HepG2 (cell line): Measurements from ENCODE around the gene CCDC18. TPM values are rescaled to one million over a fixed set of nuclear protein-coding genes. Genes with fewer than 3 reads are reported as not detected.

Experiments
- ATF7-NPFF ChIP-seq: sonication (generic); formaldehyde crosslinking; IDR thresholded peaks from 2 replicates; pipeline ENCODE4 v1.8.1; 2023; ENCODE audit warnings: mild to moderate bottlenecking, low read depth, missing genetic modification reagents, moderate library complexity
- GLI4 ChIP-seq: sonication (generic); formaldehyde crosslinking; IDR thresholded peaks from 2 replicates; pipeline ENCODE4 v1.5.1; 2020; ENCODE audit warnings: missing genetic modification reagents, mild to moderate bottlenecking, moderate library complexity, borderline replicate concordance
- HOXD1 ChIP-seq: sonication (generic); formaldehyde crosslinking; IDR thresholded peaks from 2 replicates; pipeline ENCODE4 v1.5.0; 2020; ENCODE audit warnings: missing genetic modification reagents
- JUND ChIP-seq: sonication (generic); formaldehyde crosslinking; IDR thresholded peaks from 2 replicates; pipeline ENCODE4 v1.8.0; 2022; ENCODE audit warnings: mild to moderate bottlenecking, missing genetic modification reagents
- KDM4B ChIP-seq: sonication (generic); formaldehyde crosslinking; IDR thresholded peaks from 2 replicates; pipeline ENCODE4 v1.4.0; 2020; ENCODE audit warnings: missing genetic modification reagents
- NBN ChIP-seq: fragments of 450-650 bp; conservative IDR thresholded peaks from 2 replicates; pipeline ENCODE4 v1.6.1; 2017
- NFIC ChIP-seq: IDR thresholded peaks from 2 replicates; pipeline ENCODE4 v1.6.1; 2012; ENCODE audit warnings: mild to moderate bottlenecking, low read length, inconsistent platforms
- SALL1 ChIP-seq: sonication (generic); formaldehyde crosslinking; IDR thresholded peaks from 2 replicates; pipeline ENCODE4 v1.8.0; 2022; ENCODE audit warnings: mild to moderate bottlenecking, missing genetic modification reagents
- ZNF546 ChIP-seq: sonication (generic); formaldehyde crosslinking; conservative IDR thresholded peaks from 2 replicates; pipeline ENCODE4 v1.8.1; 2023; ENCODE audit warnings: mild to moderate bottlenecking, missing genetic modification reagents
- polyA plus RNA-seq, 8 experiments: library from polyadenylated mRNA; depleted of rRNA in 3 of 8; stranded (reverse) in 7 of 8; unstranded in 1 of 8; fragments of >200 nt; fragmentation: Illumina TruSeq in 4 of 8; extraction: Trizol in 4 of 8; gene quantifications; 2 replicates each; pipeline versions ENCODE4 v1.2.1 to v1.2.3, GENCODE V29; 2011 to 2016; ENCODE audit warnings: low read depth in 4 of 8, missing spikeins in 1 of 8, mixed read lengths in 1 of 8; ENCODE audit not compliant: insufficient read depth in 1 of 8
- total RNA-seq, 5 experiments: library from RNA; depleted of rRNA; stranded (reverse); fragments of >200 nt; fragmentation: Illumina TruSeq; extraction: Trizol; gene quantifications; 2 replicates each; pipeline ENCODE4 v1.2.3, GENCODE V29; 2016; ENCODE audit warnings: low read depth in 1 of 5
- TF ChIP-seq, protein P1 (sequence below): IDR thresholded peaks from 2 replicates; pipeline ENCODE4 v1.6.1; 2012; ENCODE audit warnings: low read depth, low read length, improper control_type of control experiment
- TF ChIP-seq, protein P2 (sequence below): IDR thresholded peaks from 2 replicates; pipeline ENCODE4 v1.6.1; 2016
- TF ChIP-seq, protein P3 (sequence below): sonication (generic); formaldehyde crosslinking; IDR thresholded peaks from 2 replicates; pipeline ENCODE4 v1.5.0; 2020; ENCODE audit warnings: mild to moderate bottlenecking, missing genetic modification reagents, borderline replicate concordance
- TF ChIP-seq, protein P4 (sequence below): sonication (generic); IDR thresholded peaks from 2 replicates; pipeline ENCODE4 v1.6.1; 2016; ENCODE audit warnings: low read depth, borderline replicate concordance
- TF ChIP-seq, protein P5 (sequence below): sonication (generic); formaldehyde crosslinking; IDR thresholded peaks from 2 replicates; pipeline ENCODE4 v1.8.1; 2023; ENCODE audit warnings: mild to moderate bottlenecking, missing genetic modification reagents, borderline replicate concordance
- TF ChIP-seq, protein P6 (sequence below): sonication (generic); formaldehyde crosslinking; IDR thresholded peaks from 2 replicates; pipeline ENCODE4 v1.4.0; 2020; ENCODE audit warnings: missing genetic modification reagents
- TF ChIP-seq, protein P7 (sequence below): sonication (generic); formaldehyde crosslinking; conservative IDR thresholded peaks from 2 replicates; pipeline ENCODE4 v1.4.0; 2020; ENCODE audit warnings: mild to moderate bottlenecking, missing genetic modification reagents, moderate library complexity

The CCDC18 gene
- total and polyA plus RNA-seq, 2 of the 13 experiments (the other 11 are each of a cell fraction or from before 2014, with no cell fraction given), result 1.9 to 18.4 TPM

DNA sequence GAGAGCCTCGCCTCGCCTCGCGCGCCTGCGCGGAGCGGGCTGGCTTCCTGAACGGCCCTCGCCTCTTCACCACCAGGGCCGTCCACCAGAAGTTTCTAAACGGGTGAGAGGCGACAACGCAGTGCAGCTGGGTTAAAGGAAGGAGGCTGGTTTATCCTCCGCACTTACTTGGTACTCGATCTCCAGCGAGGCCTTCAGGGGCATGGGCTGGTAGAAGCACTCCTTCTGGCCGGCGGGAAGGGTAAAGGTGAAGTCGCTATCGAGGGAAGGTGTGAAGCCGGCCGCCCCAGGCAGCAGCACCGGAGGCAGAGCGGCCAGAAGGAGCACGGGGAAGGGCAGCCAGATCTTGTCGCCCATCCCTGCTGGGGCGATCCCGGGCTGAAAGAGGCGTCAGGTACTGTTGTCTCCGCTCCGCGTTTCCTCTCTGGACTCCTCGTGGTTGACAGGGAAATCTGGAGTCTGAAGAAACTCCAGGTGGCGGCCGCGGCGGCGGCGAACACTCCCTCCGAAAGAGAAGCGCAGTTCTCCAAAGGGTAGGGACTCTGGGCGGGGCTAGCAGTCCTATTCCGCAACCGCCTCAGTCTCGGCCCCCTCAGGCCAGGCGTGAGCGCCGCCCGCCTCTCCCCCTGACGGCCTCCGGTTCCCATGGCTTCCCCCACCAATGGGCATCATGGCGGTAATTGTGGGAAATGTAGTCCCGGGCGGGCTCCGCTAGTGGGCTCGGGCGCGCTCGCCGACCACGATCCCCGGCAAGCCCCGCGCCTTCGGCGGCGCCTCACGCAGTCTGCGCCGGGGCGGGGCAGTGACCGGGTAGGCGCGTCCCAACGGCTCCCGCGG lies 420 bp upstream of the CCDC18 start, which contains the start of gene TMED5 (continued):
- TF ChIP-seq, protein P1, sequence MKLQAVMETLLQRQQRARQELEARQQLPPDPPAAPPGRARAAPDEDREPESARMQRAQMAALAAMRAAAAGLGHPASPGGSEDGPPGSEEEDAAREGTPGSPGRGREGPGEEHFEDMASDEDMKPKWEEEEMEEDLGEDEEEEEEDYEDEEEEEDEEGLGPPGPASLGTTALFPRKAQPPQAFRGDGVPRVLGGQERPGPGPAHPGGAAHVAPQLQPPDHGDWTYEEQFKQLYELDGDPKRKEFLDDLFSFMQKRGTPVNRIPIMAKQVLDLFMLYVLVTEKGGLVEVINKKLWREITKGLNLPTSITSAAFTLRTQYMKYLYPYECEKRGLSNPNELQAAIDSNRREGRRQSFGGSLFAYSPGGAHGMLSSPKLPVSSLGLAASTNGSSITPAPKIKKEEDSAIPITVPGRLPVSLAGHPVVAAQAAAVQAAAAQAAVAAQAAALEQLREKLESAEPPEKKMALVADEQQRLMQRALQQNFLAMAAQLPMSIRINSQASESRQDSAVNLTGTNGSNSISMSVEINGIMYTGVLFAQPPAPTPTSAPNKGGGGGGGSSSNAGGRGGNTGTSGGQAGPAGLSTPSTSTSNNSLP, result no peak
- TF ChIP-seq ATF7-NPFF (CRISPR knock-in tag), result no peak; the same call in none of the 2 replicates
- TF ChIP-seq NBN, result no peak
- TF ChIP-seq, protein P2, sequence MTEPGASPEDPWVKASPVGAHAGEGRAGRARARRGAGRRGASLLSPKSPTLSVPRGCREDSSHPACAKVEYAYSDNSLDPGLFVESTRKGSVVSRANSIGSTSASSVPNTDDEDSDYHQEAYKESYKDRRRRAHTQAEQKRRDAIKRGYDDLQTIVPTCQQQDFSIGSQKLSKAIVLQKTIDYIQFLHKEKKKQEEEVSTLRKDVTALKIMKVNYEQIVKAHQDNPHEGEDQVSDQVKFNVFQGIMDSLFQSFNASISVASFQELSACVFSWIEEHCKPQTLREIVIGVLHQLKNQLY (CRISPR knock-in tag), result no peak; the same call in 1 of the 2 replicates
- TF ChIP-seq NFIC, result no peak
- TF ChIP-seq SALL1 (CRISPR knock-in tag), result peak; percentile 77
- TF ChIP-seq KDM4B (CRISPR knock-in tag), result no peak
- peak; percentile 62 for TF ChIP-seq HOXD1
- TF ChIP-seq, protein P3, sequence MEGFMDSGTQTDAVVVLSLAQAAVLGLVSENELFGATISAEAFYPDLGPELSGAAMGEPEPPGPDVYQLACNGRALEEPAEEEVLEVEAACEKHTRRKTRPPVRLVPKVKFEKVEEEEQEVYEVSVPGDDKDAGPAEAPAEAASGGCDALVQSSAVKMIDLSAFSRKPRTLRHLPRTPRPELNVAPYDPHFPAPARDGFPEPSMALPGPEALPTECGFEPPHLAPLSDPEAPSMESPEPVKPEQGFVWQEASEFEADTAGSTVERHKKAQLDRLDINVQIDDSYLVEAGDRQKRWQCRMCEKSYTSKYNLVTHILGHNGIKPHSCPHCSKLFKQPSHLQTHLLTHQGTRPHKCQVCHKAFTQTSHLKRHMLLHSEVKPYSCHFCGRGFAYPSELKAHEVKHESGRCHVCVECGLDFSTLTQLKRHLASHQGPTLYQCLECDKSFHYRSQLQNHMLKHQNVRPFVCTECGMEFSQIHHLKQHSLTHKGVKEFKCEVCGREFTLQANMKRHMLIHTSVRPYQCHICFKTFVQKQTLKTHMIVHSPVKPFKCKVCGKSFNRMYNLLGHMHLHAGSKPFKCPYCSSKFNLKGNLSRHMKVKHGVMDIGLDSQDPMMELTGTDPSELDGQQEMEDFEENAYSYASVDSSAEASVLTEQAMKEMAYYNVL (CRISPR knock-in tag), result peak; percentile 91
- TF ChIP-seq, protein P4, sequence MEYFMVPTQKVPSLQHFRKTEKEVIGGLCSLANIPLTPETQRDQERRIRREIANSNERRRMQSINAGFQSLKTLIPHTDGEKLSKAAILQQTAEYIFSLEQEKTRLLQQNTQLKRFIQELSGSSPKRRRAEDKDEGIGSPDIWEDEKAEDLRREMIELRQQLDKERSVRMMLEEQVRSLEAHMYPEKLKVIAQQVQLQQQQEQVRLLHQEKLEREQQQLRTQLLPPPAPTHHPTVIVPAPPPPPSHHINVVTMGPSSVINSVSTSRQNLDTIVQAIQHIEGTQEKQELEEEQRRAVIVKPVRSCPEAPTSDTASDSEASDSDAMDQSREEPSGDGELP, result no peak
- TF ChIP-seq, protein P5, sequence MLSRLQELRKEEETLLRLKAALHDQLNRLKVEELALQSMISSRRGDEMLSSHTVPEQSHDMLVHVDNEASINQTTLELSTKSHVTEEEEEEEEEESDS, result peak; percentile 34; the same call in 1 of the 2 replicates
- TF ChIP-seq ZNF546 (CRISPR knock-in tag), result no peak; the same call in 1 of the 2 replicates
- 0 out of 2 replicates have a peak, but pooled peaks have one; percentile 23 for TF ChIP-seq GLI4
- TF ChIP-seq, protein P6, sequence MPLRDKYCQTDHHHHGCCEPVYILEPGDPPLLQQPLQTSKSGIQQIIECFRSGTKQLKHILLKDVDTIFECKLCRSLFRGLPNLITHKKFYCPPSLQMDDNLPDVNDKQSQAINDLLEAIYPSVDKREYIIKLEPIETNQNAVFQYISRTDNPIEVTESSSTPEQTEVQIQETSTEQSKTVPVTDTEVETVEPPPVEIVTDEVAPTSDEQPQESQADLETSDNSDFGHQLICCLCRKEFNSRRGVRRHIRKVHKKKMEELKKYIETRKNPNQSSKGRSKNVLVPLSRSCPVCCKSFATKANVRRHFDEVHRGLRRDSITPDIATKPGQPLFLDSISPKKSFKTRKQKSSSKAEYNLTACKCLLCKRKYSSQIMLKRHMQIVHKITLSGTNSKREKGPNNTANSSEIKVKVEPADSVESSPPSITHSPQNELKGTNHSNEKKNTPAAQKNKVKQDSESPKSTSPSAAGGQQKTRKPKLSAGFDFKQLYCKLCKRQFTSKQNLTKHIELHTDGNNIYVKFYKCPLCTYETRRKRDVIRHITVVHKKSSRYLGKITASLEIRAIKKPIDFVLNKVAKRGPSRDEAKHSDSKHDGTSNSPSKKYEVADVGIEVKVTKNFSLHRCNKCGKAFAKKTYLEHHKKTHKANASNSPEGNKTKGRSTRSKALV (CRISPR knock-in tag), result peak; percentile 75
- TF ChIP-seq, protein P7, sequence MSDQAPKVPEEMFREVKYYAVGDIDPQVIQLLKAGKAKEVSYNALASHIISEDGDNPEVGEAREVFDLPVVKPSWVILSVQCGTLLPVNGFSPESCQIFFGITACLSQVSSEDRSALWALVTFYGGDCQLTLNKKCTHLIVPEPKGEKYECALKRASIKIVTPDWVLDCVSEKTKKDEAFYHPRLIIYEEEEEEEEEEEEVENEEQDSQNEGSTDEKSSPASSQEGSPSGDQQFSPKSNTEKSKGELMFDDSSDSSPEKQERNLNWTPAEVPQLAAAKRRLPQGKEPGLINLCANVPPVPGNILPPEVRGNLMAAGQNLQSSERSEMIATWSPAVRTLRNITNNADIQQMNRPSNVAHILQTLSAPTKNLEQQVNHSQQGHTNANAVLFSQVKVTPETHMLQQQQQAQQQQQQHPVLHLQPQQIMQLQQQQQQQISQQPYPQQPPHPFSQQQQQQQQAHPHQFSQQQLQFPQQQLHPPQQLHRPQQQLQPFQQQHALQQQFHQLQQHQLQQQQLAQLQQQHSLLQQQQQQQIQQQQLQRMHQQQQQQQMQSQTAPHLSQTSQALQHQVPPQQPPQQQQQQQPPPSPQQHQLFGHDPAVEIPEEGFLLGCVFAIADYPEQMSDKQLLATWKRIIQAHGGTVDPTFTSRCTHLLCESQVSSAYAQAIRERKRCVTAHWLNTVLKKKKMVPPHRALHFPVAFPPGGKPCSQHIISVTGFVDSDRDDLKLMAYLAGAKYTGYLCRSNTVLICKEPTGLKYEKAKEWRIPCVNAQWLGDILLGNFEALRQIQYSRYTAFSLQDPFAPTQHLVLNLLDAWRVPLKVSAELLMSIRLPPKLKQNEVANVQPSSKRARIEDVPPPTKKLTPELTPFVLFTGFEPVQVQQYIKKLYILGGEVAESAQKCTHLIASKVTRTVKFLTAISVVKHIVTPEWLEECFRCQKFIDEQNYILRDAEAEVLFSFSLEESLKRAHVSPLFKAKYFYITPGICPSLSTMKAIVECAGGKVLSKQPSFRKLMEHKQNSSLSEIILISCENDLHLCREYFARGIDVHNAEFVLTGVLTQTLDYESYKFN (CRISPR knock-in tag), result peak; percentile 26; the same call in 1 of the 2 replicates
- no peak for TF ChIP-seq JUND (CRISPR knock-in tag)
